ENCODE data around the gene KCTD16. TPM values are rescaled to one million over a fixed set of nuclear protein-coding genes. Genes with fewer than 3 reads are reported as not detected.

KCTD16 gene
- total RNA-seq, 2 donors from 2014 or later = 0.29 to 0.44 TPM

DNA sequence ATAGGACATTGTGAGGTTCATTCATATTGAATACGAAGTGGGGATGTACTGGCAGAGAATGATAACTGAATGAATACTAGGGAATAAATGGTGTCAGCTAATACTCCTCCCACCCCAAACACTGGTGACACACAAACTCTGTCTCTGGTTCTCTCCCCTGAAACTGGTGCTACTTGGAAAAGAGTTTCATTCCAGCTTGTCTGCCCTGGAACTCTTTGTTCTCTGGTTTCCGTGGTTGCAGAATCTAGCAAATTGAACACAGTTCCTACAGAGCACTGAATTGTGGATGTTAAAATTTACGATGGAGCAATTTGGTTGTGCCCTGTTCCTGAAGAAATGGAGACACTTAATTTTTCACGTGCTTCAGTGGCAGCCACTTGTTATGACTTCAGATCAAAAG, 181.7 kb downstream of the KCTD16 start:
- Histone ChIP-seq H3K4me1 (ENCODE audit: control insufficient read depth, insufficient read depth, low read length) (no peaks in the 10 kb centered on the region), H3K9me3 (ENCODE audit: control insufficient read depth, low read length) (no peaks in the 10 kb centered on the region), H3K9ac (ENCODE audit: extremely low read depth, low read length, poor library complexity, severe bottlenecking) (no peak overlapping the region), H3K27me3 (ENCODE audit: control insufficient read depth, insufficient read depth, low read length, poor library complexity, severe bottlenecking) (peaks cover 3% of the 10 kb centered on the region), H3K4me3 (ENCODE audit: low read length) (no peak overlapping the region), H3K36me3 (ENCODE audit: control insufficient read depth, insufficient read depth, low read length) (no peaks in the 10 kb centered on the region), H3K27ac (ENCODE audit: low read depth, low read length) (no peak overlapping the region)
- Mint-ChIP-seq H3K27me3 (ENCODE audit: insufficient read depth) (peaks cover 67% of the 10 kb centered on the region), H3K27ac (no peak overlapping the region), H3K9me3 (no peaks in the 10 kb centered on the region), H3K4me1 (peaks cover 15% of the 10 kb centered on the region), H3K4me3 (no peak overlapping the region), H3K36me3 (ENCODE audit: low read depth) (no peaks in the 10 kb centered on the region)
- no peak for TF ChIP-seq CTCF (conservative IDR thresholded peaks at IDR 0.05)
- WGBS, 2 experiments (ENCODE audit: insufficient coverage in 1 of 2, insufficient read length in 1 of 2) = 82 to 92% methylated on average over 3 to 4 of the region's 4 CpGs
- DNase-seq = no peak

DNA sequence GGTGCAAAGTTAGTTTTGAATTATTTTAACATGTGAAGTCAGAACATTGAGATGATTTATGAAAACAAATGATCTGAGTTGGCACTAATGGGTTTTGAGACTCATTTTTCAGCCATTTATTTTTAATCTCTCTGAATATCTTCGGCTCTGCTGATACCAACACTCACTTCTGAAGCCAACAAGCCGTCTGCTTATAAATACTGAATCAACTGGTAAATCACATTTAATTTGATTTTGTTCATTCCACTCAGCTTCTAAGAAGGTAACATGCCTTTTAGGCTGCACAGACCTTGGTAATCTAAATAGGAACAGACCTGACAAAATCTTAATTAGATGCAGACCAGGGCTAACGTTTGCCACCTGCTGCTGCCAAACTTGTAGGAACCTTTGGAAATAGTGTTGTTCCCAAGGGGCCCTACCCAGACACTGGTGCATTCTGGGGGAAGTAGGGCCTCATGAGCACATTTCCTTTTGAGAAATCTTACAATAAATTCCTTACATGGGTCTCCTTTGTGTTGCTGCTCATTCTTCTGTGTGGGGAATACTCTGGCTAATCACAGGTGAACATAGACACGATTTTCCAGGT, 182.2 kb downstream of the KCTD16 start:
- Mint-ChIP-seq H3K9me3 (no peaks in the 10 kb centered on the region), H3K36me3 (ENCODE audit: low read depth) (no peaks in the 10 kb centered on the region), H3K4me1 (peaks cover 17% of the 10 kb centered on the region), H3K27ac (no peak overlapping the region), H3K4me3 (no peak overlapping the region), H3K27me3 (ENCODE audit: insufficient read depth) (peaks cover 67% of the 10 kb centered on the region)
- H3K9ac ChIP-seq (ENCODE audit: extremely low read depth, low read length, poor library complexity, severe bottlenecking) = no peak overlapping the region
- no peak overlapping the region for H3K27ac ChIP-seq (ENCODE audit: low read depth, low read length)
- no peak for DNase-seq
- peaks cover 7% of the 10 kb centered on the region for H3K27me3 ChIP-seq (ENCODE audit: control insufficient read depth, insufficient read depth, low read length, poor library complexity, severe bottlenecking)
- H3K9me3 ChIP-seq (ENCODE audit: control insufficient read depth, low read length) = no peaks in the 10 kb centered on the region
- TF ChIP-seq CTCF (conservative IDR thresholded peaks at IDR 0.05) = no peak
- H3K36me3 ChIP-seq (ENCODE audit: control insufficient read depth, insufficient read depth, low read length) = no peaks in the 10 kb centered on the region
- no peaks in the 10 kb centered on the region for H3K4me1 ChIP-seq (ENCODE audit: control insufficient read depth, insufficient read depth, low read length)
- 76% methylated on average over 3 to 4 of the region's 4 CpGs for WGBS, 2 experiments (ENCODE audit: insufficient coverage in 1 of 2, insufficient read length in 1 of 2)
- no peak overlapping the region for H3K4me3 ChIP-seq (ENCODE audit: low read length)

DNA sequence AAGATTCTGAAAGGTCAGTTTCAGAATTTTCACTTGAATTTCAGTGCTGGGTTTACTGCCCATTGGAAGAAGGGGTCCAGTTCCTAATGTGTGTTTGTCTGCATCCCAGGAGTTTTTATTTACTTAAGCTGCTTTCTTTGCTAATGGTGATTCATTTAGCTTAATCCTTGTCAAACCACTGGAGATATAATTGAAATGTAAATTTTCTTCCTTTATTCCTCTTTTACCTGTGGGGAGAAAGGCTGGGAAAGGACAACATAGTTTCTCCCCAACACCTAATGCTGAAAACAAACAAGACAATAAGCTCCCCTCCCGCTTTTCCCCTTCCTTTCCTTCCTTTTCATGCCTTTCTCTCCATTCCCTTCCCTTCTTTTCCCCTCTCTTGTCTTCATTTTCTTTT, 185.8 kb downstream of the KCTD16 start:
- no peaks in the 10 kb centered on the region for H3K36me3 ChIP-seq (ENCODE audit: control insufficient read depth, insufficient read depth, low read length)
- TF ChIP-seq CTCF (conservative IDR thresholded peaks at IDR 0.05) = no peak
- H3K27ac ChIP-seq (ENCODE audit: low read depth, low read length) = no peak overlapping the region
- H3K4me1 ChIP-seq (ENCODE audit: control insufficient read depth, insufficient read depth, low read length) = no peaks in the 10 kb centered on the region
- no peak for DNase-seq
- peaks cover 89% of the 10 kb centered on the region for H3K27me3 Mint-ChIP-seq (ENCODE audit: insufficient read depth)
- H3K27ac Mint-ChIP-seq = no peak overlapping the region
- no peaks in the 10 kb centered on the region for H3K9me3 Mint-ChIP-seq
- H3K4me3 ChIP-seq (ENCODE audit: low read length) = no peak overlapping the region
- WGBS, 2 experiments (ENCODE audit: insufficient coverage in 1 of 2, insufficient read length in 1 of 2) = 0 to 20% methylated on average over 1 of the region's 1 CpG
- H3K4me3 Mint-ChIP-seq = no peak overlapping the region
- peaks cover 28% of the 10 kb centered on the region for H3K27me3 ChIP-seq (ENCODE audit: control insufficient read depth, insufficient read depth, low read length, poor library complexity, severe bottlenecking)
- H3K9ac ChIP-seq (ENCODE audit: extremely low read depth, low read length, poor library complexity, severe bottlenecking) = no peak overlapping the region
- H3K36me3 Mint-ChIP-seq (ENCODE audit: low read depth) = no peaks in the 10 kb centered on the region
- H3K9me3 ChIP-seq (ENCODE audit: control insufficient read depth, low read length) = no peaks in the 10 kb centered on the region
- peaks cover 17% of the 10 kb centered on the region for H3K4me1 Mint-ChIP-seq

All from endodermal cell (in vitro differentiated cells).